MCF 10A (cell line): Measurements from ENCODE around the gene TCAP. TPM values are rescaled to one million over a fixed set of nuclear protein-coding genes. Genes with fewer than 3 reads are reported as not detected.

Experiments used
- BruUV-seq: library from RNA; stranded (reverse); fragments of 400-500 nt; replicated peaks from 2 replicates; lab custom pipeline; 2021; lab: Mats Ljungman, UMichigan
- CTCF ChIA-PET: fragments of 300-600 bp; sonication (Branson Sonifier 250); formaldehyde crosslinking; extraction: SDS; loops from one replicate; lab custom pipeline; 2021; ENCODE audit warnings: antibody characterized with exemption, inconsistent platforms; lab: Yijun Ruan, JAX
- POLR2A ChIA-PET: fragments of 300-600, 350-650 bp; sonication (Branson Sonifier 250); formaldehyde crosslinking; extraction: SDS; loops from one replicate; lab custom pipeline; 2020; ENCODE audit warnings: antibody characterized with exemption, inconsistent platforms; lab: Yijun Ruan, JAX
- DNase-seq: peaks from one replicate; pipeline ENCODE4 v3.0.0-alpha.2; 2018; ENCODE audit not compliant: unreplicated experiment
- H3K27ac Mint-ChIP-seq: one replicate; pipeline ENCODE4 v1.8.0; 2022; ENCODE audit warnings: mild to moderate bottlenecking, low read depth, mixed read lengths; ENCODE audit not compliant: unreplicated experiment
- H3K27me3 Mint-ChIP-seq: one replicate; pipeline ENCODE4 v1.8.0; 2022; ENCODE audit warnings: mixed read lengths; ENCODE audit not compliant: insufficient read depth, unreplicated experiment
- H3K36me3 Mint-ChIP-seq: one replicate; pipeline ENCODE4 v1.8.0; 2022; ENCODE audit warnings: mild to moderate bottlenecking, moderate library complexity, mixed read lengths; ENCODE audit not compliant: insufficient read depth, unreplicated experiment
- H3K4me1 Mint-ChIP-seq: one replicate; pipeline ENCODE4 v1.8.0; 2022; ENCODE audit warnings: mixed read lengths; ENCODE audit not compliant: insufficient read depth, unreplicated experiment
- H3K4me3 Mint-ChIP-seq: one replicate; pipeline ENCODE4 v1.8.0; 2022; ENCODE audit warnings: mild to moderate bottlenecking, moderate library complexity, mixed read lengths; ENCODE audit not compliant: unreplicated experiment
- H3K9me3 Mint-ChIP-seq: one replicate; pipeline ENCODE4 v1.8.0; 2022; ENCODE audit warnings: mixed read lengths; ENCODE audit not compliant: unreplicated experiment
- intact Hi-C: fragments of 100-400 bp; cut with micrococcal nuclease; formaldehyde crosslinking; loops from 2 replicates; pipeline ENCODE4 v1.14.1; 2022
- total RNA-seq: library from RNA; stranded (reverse); gene quantifications from 2 replicates; pipeline ENCODE4 v1.2.3, GENCODE V29; 2022
- TF ChIP-seq, protein P1 (sequence below): fragments of 200-600 bp; IDR thresholded peaks from one replicate; pipeline ENCODE4 v1.8.0; 2022; ENCODE audit warnings: antibody characterized with exemption, mild to moderate bottlenecking; ENCODE audit not compliant: unreplicated experiment

Gene TCAP
- total RNA-seq, 1 experiment from 2014 or later = 0.37 TPM

DNA sequence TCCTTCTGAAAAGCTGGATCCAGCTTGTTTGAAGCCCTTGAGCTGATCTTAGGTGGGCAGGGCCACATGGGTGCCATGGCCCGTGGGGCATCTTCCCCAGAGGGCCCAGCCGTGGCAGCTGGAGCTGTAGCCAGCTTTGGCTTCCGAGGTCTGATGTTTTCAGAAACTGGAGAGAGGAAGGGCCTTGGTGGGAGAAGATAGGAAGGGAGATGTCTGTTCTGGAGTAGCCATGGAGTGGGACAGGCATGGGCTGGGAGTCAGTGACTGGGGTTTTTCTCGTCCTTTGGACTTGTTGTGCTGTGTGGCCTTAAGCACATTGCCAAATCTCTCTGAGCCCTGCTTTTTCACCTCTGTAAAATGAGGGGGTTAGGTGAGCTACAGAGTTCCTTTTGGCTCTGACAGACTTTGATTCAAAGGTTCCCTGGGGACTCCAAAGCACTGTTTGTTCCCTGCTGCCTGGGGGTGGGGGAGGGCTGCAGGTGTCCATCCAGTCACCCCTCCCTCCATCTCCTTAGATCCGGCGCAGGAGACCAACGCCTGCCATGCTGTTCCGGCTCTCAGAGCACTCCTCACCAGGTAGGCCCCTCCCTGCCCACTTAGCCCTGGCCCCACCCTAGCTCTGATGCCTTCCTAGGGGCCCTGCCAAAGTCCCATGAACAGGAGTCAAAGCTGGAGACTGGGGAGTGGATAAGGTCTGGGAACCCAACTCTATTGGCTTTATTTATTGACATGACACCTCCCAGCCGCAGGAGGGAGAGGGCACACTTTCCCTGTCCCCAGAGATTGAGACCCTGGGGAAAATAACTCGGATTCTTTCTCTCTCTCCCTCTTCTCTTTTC, 36.3 kb upstream of the TCAP start:
- Mint-ChIP-seq H3K9me3 (no peaks in the 10 kb centered on the region), H3K4me3 (no peak overlapping the region), H3K27ac (no peak overlapping the region), H3K4me1 (peaks cover 3% of the 10 kb centered on the region), H3K36me3 (no peaks in the 10 kb centered on the region), H3K27me3 (peaks cover 37% of the 10 kb centered on the region)
- no TSS peak for BruUV-seq
- ChIA-PET CTCF (interaction anchor here (0.6 to 2.2 kb wide), 7 partner anchors 8 to 1303 kb away, joined by 3 to 13 read pairs (median 3); no protein-coding TSS in a partner anchor), POLR2A (interaction anchor here (0.6 to 0.7 kb wide), 2 partner anchors 91 to 507 kb away, joined by 3 read pairs; no protein-coding TSS in a partner anchor)
- TF ChIP-seq, protein P1, sequence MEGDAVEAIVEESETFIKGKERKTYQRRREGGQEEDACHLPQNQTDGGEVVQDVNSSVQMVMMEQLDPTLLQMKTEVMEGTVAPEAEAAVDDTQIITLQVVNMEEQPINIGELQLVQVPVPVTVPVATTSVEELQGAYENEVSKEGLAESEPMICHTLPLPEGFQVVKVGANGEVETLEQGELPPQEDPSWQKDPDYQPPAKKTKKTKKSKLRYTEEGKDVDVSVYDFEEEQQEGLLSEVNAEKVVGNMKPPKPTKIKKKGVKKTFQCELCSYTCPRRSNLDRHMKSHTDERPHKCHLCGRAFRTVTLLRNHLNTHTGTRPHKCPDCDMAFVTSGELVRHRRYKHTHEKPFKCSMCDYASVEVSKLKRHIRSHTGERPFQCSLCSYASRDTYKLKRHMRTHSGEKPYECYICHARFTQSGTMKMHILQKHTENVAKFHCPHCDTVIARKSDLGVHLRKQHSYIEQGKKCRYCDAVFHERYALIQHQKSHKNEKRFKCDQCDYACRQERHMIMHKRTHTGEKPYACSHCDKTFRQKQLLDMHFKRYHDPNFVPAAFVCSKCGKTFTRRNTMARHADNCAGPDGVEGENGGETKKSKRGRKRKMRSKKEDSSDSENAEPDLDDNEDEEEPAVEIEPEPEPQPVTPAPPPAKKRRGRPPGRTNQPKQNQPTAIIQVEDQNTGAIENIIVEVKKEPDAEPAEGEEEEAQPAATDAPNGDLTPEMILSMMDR = no peak
- no peak for DNase-seq
- intact Hi-C loops = no loop called here

DNA sequence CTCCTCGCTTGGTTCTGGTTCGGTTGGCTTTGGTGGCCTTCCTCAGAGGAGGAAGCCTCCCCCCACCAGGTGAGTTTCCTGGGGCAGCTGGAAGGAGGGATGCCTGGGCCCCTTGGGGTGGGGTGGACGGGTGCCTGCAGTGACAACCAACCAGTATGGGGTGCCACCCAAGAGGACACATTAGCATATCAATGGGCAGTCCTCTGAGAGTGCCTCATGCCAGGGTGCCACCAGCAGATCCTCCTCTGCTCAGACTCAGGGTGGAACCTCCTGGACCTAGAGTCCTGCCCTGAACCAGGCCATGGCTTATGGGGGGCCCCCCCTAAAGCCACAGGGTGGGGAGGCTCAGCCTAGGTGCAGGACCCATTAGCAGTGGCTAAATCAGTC, 35.7 kb upstream of the TCAP start:
- peaks cover 3% of the 10 kb centered on the region for H3K4me1 Mint-ChIP-seq
- H3K9me3 Mint-ChIP-seq = no peaks in the 10 kb centered on the region
- no peaks in the 10 kb centered on the region for H3K36me3 Mint-ChIP-seq
- TF ChIP-seq, protein P1 = no peak
- BruUV-seq = no TSS peak
- intact Hi-C loops = no loop called here
- no peak overlapping the region for H3K4me3 Mint-ChIP-seq
- DNase-seq = no peak
- ChIA-PET POLR2A (interaction anchor here (0.7 kb wide), 1 partner anchor 508 kb away, joined by 3 read pairs; no protein-coding TSS in a partner anchor), CTCF (interaction anchor here (0.7 to 2.2 kb wide), 4 partner anchors 9 to 1303 kb away, joined by 3 to 13 read pairs (median 4); no protein-coding TSS in a partner anchor)
- H3K27ac Mint-ChIP-seq = no peak overlapping the region
- H3K27me3 Mint-ChIP-seq = peaks cover 37% of the 10 kb centered on the region

DNA sequence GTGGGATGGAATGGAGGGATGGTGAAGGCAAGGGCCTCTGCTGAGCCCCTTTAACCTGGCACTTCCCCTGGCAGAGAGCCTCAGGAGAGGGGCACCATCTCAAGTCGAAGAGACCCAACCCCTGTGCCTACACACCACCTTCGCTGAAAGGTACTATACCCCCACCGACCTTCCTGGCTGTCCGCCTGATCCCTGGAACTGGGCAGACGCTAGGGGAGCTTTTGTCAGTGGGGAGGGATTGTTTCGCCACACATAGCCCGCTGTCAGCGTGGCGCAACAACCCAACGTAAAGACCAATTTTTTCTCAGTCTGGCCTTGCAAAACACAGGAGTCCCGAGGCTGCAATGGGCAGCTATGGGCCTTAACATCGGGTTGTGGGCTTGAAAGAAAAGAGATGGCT, 35.3 kb upstream of the TCAP start:
- H3K4me3 Mint-ChIP-seq = no peak overlapping the region
- intact Hi-C loops = no loop called here
- H3K9me3 Mint-ChIP-seq = no peaks in the 10 kb centered on the region
- ChIA-PET CTCF (interaction anchor here (0.7 to 2.2 kb wide), 4 partner anchors 10 to 1304 kb away, joined by 3 to 13 read pairs (median 4); partner anchors contain the start of gene MIEN1), POLR2A (interaction anchor here (0.6 kb wide), 1 partner anchor 8 kb away, joined by 3 read pairs; no protein-coding TSS in a partner anchor)
- no TSS peak for BruUV-seq
- peaks cover 3% of the 10 kb centered on the region for H3K4me1 Mint-ChIP-seq
- no peaks in the 10 kb centered on the region for H3K36me3 Mint-ChIP-seq
- TF ChIP-seq, protein P1 = no peak
- DNase-seq = peak; percentile 27
- peaks cover 37% of the 10 kb centered on the region for H3K27me3 Mint-ChIP-seq
- H3K27ac Mint-ChIP-seq = no peak overlapping the region

DNA sequence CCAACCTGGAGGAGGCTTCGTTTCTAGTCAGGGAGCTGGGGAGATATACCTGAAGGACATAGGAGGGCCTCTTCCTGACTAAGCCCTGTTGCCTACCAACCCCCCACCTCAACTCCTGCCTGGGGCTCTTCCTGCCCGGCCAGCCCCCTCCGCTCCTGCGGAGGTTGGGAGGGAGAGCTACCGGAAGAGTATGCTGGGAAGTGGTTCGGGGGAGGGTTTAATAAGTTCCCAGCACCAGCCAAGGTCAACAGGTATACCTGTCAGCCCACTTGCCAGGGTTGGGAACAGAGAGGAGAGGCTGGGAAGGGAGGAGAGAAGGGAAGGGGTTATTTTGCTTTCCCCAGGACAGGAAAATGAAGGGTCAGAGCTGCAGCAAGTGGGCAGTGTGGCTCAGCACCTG, 33.7 kb upstream of the TCAP start:
- H3K4me3 Mint-ChIP-seq = no peak overlapping the region
- TF ChIP-seq, protein P1 = no peak
- H3K27ac Mint-ChIP-seq = no peak overlapping the region
- H3K36me3 Mint-ChIP-seq = no peaks in the 10 kb centered on the region
- no peaks in the 10 kb centered on the region for H3K9me3 Mint-ChIP-seq
- BruUV-seq = no TSS peak
- ChIA-PET CTCF (interaction anchor here (0.6 to 9.9 kb wide), 5 partner anchors 10 to 279 kb away, joined by 3 to 146 read pairs (median 4); no protein-coding TSS in a partner anchor), POLR2A (interaction anchor here (1.5 kb wide), 1 partner anchor 13 kb away, joined by 3 read pairs; no protein-coding TSS in a partner anchor)
- no peaks in the 10 kb centered on the region for H3K4me1 Mint-ChIP-seq
- peaks cover 27% of the 10 kb centered on the region for H3K27me3 Mint-ChIP-seq
- peak; percentile 53 for DNase-seq
- intact Hi-C loops = no loop called here
